Measurements from ENCODE around the gene ITGA8. TPM values are rescaled to one million over a fixed set of nuclear protein-coding genes. Genes with fewer than 3 reads are reported as not detected.

ITGA8 gene
- total RNA-seq, 1 donor from 2014 or later, result 0.34 TPM

GRCh38 chr10:15730341-15730740, 10.6 kb upstream of the ITGA8 start:
- DNase-seq, result no peak

DNA sequence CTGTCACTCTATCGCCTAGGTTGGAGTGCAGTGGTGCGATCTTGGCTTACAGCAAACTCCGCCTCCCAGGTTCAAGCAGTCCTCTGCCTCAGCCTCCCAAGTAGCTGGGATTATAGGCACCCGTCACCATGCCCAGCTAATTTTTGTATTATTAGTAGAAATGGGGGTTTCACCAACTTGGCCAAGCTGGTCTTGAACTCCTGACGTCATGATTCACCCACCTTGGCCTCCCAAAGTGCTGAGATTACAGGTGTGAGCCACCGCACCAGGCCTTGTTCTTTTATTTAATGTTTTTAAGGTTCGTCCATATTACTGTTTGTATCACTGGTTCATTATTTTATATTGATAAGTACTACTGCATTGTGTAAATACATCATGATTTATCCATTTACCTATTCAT, 10.2 kb upstream of the ITGA8 start:
- no peak for DNase-seq

GRCh38 chr10:15726042-15726441, 6.3 kb upstream of the ITGA8 start:
- DNase-seq, result no peak

DNA sequence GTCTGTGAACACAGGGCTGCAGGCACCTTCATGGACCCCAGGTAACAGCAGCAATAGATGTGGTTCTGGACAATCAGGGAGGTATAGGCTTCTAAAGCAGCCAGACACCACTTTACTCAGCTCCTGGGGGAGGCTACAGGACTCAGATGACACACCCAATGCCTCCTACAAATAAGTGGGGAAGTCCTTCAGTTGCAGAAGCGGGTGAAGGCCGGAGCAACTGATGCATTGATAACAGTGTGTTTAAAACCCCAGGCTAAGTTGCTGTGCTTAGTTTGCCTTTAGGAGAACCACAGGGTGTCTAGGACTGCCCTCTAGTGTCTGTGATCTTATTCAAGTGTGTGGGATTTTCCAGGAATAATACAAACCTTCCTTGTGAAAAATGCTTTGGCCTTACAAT, 5.9 kb upstream of the ITGA8 start:
- peak; percentile 76 for DNase-seq

DNA sequence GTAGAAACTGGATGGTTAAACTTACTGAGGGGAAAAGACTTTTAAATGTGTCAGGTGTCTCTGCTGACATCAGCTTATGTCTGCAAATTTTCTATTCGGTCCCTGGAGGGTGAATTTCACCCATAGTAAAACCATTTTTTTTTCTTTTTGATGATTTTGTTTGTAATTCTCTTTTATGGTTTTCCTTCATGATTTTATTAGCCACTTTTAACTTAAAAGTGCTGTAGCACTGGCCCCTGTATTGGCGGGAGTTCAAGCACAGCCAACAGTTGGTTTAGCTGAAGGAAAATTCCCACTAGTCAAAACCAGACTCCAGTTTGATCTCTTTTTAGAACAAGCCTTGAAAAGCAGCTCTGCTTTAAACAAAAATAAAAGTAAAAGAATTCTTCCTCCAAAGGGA, 5.0 kb upstream of the ITGA8 start:
- DNase-seq, result no peak

DNA sequence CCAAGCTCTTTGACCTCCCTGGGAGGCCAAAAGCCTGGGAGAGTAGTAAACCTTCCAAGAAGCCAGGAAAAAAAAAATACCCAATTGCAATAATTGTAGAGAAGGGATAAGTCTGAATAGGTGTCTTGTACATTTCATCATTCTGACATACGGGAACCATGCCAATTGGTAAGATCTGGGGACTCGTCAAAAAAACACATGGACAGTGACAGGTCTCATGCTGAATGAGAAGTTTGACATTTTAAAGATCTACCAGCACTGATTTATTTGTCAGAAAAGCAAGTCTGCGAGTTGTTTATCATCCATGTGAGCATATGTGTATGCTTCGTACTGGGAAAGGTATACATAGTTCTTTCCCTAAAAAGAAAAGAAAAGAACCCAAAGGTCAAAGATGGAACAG, 4.1 kb upstream of the ITGA8 start:
- no peak for DNase-seq

DNA sequence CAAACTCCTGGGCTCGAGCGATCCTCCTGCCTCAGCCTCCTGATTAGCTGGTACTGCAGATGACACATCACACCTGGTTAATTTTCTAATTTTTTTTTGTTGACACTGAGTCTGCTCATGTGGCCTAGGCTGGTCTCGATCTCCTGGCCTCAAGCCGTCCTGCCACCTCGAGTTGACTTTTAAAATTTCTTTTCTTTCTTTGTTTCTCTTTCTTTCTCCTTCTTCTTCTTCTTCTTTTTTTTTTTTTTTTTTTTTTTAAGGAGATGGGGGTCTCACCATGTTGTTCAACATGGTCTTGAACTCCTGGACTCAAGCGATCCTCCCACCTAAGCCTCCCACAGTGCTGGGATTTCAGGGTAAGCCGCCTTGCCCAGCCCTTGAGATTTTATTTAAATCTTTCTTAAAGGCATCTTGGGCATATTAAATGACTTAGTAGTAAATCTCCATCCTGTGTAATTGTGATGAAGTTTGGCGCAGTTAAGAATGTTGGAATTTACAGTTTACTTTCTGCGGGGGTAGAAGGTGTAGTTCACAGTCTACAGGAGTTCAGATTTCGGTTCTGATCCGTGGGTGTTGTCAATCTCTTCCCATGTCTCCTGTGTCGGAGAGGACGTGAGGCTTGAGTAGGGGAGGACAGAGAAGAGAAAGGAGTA, 1.0 kb upstream of the ITGA8 start:
- no peak for DNase-seq

DNA sequence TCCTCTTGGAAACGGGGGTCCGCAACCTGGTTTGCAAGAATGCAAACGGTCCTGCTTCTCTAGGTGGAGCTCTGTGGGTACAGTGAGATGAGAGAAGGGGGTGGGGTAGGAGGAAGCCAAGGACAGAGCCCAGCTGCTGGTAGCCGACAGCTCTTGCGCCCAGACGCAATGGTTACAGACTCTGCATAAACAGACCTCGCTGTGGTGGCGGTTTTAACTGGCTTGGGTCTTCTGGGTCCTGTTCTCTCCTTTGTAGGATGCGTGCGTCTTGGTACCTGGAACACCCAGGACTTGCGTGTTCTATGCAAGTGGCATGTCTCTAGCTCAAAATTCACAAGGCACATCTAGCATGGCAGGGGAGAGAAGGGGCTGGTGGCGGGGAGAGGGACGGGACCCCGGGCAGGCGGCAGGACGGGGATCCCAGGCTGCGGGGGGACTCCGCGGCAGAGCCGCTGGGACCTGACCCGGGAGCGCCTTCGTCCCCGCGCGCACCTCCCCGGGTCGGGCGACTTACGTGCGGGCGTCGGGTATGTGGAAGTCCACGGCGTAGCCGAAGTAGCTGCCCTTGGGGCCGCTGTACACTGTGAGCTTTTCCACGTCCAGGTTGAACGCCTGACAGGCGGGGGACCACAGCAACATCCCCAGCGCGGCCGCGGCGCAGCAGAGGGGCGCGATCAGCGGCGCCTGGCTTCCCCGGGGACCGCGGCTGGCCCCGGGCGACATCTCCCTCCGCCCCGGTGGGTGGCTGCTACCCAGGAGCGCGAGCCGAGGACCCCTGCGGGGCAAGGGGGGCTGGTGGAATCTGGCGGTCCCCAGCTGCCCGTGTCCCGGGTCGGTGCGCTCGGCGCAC, 448 bp downstream of the ITGA8 start:
- DNase-seq, result peak; percentile 24

DNA sequence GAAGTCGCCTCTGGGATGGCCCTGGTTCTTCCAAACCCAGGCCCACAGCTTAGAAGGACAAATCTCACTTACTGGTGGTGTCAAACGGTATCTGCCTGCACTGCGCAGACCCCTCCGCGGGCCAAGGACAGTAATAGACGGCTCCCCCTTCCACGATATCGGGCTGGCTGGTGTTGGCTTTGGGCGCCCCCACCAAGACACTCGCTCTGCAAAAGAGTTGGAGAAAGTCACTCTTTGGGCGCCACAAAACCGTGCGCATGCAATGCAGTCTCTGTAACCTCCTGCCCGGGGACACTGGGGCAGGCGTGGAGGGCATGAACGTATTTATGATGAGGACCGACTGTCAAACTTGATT, 1.1 kb downstream of the ITGA8 start:
- no peak for DNase-seq

- DNase-seq, result peak; percentile 63
Measured at GRCh38 chr10:15715619-15716227, 4.0 kb downstream of the ITGA8 start.

GRCh38 chr10:15714847-15715246, 4.9 kb downstream of the ITGA8 start:
- DNase-seq, result no peak

DNA sequence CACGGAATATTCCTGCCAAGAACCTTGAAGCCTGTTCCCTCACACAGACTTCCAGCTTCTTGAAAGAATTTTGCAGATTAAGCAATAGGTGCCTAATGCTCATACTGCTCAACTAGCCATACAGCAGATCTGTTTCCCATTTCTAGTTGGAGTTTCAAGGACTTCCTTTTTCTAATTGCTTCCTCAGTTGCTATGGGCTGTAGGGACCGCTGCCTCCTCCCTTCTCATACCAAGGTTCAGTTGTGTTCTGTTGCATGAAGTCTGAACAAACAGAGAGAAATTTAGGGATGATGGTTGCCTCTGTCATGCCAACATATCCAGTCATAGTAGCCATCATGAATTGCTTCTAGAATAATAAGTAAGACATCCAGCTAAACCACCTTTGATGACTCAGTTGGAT, 6.8 kb downstream of the ITGA8 start:
- DNase-seq, result no peak

DNA sequence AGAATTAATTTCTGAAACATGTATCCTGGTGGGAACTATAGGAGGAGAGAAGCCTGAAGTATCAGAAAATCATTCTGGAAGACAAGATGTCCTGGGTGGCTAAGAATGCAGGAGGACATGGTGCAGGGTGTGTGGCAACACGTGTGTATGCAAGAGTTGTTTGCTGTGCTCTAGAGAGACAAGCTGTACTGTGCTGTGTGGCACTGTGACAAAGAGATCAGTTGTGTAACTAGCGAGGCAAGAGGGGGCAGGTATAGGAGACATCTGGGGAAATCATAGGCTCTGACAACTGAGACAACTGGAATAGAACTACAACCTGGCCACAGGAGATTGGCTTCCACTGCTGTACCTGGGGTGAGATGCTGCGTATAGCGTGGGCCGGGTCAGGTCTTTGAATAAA, 9.3 kb downstream of the ITGA8 start:
- no peak for DNase-seq

GRCh38 chr10:15705298-15705697, 14.4 kb downstream of the ITGA8 start:
- no peak for DNase-seq

DNA sequence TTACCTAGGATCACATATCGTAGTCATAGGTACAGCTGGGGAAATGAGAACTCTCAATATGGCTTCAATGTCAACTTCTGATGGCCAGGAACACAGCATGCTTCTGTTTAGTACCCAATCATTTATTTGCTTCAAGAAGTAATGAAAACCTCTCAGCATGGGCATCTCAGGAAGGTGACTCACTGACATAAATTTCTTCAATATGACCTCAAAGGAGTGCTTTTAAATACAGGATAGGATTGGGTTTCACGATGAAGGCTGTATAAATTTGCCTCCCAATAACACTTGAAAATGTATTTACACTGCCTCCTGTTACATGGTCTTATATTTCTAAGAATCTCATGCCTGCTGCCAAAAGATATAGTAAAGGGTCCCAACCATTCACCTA, 15.1 kb downstream of the ITGA8 start:
- DNase-seq, result peak; percentile 43

DNA sequence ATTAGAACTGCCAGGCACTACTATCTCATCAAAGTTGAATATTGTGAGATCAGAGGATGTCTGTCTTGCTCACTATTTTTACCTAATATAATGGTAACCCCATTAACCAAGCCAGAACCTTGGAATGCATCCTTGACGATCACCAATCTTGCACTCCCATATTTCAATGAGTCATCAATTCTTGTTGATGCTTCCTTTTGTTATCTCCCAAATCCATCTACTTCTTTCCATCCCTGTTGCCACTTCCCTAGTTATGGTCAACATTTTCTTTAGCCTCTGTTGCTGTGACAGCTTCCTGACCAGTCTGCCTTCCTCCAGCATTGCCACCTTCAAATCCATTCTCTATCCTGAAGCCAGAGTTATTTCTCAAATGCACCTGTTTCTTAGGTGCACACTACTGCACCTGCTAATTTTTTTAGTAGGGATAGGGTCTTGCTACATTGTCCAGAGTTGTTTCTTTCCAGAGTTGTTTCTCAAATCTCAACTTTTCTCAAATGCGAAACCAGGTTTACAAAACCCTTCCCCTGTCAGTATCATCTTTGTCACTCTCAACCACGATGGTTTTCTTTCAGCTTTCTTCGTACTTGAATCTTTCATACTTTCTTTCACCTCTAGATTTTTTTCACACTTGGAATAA, 15.7 kb downstream of the ITGA8 start:
- no peak for DNase-seq

DNA sequence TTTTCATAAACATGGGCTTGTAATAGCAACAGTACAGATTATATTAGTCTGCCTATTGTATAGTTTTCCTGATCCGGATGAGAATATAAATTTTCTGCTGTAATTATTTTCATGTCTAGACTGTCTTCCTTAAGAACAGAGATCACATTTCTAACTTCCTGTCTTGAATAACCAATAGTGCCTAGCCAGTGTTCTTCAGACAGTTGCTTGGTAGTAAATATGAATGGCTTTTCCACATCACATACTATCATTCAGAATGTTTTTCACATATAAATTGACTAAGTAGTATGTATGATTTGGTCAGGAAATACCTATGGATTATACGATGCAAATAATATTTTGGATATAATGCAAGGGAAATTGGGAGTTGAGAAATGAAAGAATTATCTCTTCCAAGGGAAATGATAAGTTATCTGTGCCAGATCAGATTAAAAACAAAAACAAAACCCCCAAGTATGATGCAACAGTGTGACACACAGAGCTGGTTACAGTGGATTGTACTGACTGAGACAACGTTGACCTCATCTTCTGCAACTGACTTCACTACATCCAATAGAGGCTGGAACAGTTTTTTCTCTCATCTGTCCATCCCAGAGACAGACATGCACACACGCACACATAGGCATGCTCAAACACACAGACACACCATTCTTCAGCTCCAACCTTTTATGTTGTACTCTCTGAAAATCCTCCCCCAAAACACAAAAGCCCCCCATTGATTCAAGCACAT, 16.4 kb downstream of the ITGA8 start:
- DNase-seq, result peak; percentile 16

DNA sequence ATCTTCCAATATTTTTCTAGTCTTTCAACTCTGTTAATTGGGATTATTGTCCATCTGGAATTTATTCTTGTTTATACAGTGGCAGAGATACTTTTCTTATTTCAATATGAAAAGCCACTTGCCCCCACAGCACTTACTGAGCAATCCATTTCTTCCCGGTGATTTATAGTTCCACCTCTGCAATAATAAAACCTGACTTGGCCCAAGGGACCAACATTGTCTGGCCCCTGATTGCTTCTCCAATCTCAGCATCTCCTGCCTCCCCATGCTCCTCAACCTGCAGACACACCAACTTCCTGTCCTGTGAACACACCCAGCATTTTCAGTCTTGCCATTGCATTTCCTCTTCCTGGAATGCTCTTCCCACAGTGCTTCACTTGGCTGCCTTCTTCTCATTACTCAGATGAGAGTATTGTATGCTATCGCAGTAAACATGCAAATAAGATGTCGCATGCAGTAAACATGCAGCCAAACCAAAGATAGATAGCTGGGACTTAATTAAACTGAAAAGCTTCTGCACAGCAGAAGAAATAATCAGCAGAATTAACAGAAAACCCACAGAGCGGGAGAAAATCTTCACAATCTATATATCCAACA, 19.5 kb downstream of the ITGA8 start:
- DNase-seq, result no peak

- no peak for DNase-seq
Measured at GRCh38 chr10:15695852-15696251, 23.9 kb downstream of the ITGA8 start.

DNA sequence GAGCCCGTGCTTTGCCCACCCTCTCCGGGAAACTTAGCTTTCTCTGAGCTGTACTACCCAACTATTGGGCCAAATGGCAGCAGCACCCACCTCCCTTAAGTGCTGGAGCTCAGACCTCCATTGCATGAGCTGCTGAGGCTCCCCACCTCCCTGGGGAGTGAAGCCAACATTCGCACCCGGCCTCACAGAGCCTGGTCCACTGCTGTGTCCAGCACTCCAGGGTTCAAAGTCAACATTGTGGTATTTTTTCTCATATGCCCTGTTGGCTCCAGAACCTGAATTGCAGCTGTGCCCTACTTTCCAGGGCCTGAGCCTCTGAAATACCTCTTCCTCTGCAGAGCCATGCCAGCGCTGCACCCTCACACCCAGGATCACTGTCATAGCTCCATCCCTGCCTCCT, 29.7 kb downstream of the ITGA8 start:
- no peak for DNase-seq

DNA sequence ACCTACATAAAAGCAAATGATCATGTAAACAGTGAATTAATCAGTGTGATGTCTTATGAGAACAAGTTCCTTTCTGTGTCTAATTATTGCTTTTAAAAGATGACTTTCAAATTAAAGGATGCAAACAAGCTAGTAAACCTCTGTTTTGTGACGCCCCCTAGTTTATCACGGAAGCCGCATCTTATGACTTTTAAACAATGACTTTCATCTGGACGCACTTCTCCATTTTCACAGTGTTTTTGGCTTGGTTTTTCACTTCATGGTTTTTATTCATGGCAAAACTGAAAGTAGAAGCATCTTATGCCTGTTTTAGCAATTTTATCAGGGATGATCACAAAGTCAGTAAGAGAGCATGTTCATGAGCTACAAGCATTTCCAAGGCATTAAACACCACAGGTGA, 35.0 kb downstream of the ITGA8 start:
- no peak for DNase-seq

- no peak for DNase-seq
Measured at GRCh38 chr10:15681076-15681475, 38.6 kb downstream of the ITGA8 start.
